HepG2 (cell line): ENCODE results near the gene MSRB3. TPM values are rescaled to one million over a fixed set of nuclear protein-coding genes. Genes with fewer than 3 reads are reported as not detected.

Experiments used
- DNMT3B ChIP-seq: conservative IDR thresholded peaks from 2 replicates; pipeline ENCODE4 v1.6.1; 2016; ENCODE audit warnings: missing biosample characterization, control low read depth
- HNF4G ChIP-seq, 2 experiments: sonication (generic) in 1 of 2; formaldehyde crosslinking in 1 of 2; IDR thresholded peaks; 2 replicates each; pipeline versions ENCODE4 v1.4.0 to v1.6.1; 2011 to 2020; ENCODE audit warnings: borderline replicate concordance in 2 of 2, low read depth in 2 of 2, mild to moderate bottlenecking in 2 of 2, low read length in 1 of 2, missing genetic modification reagents in 1 of 2, moderate library complexity in 1 of 2
- MYC ChIP-seq: sonication (generic); formaldehyde crosslinking; IDR thresholded peaks from 2 replicates; pipeline ENCODE4 v1.9.0; 2021; ENCODE audit warnings: missing genetic modification reagents, borderline replicate concordance
- MYPOP ChIP-seq: sonication (generic); formaldehyde crosslinking; IDR thresholded peaks from 2 replicates; pipeline ENCODE4 v1.8.1; 2023; ENCODE audit warnings: mild to moderate bottlenecking, moderate library complexity, missing genetic modification reagents
- NFAT5 ChIP-seq: sonication (generic); formaldehyde crosslinking; IDR thresholded peaks from 2 replicates; pipeline ENCODE4 v1.4.0; 2020; ENCODE audit warnings: missing genetic modification reagents
- TFDP2 ChIP-seq: sonication (generic); formaldehyde crosslinking; IDR thresholded peaks from 2 replicates; pipeline ENCODE4 v1.4.0; 2020; ENCODE audit warnings: missing genetic modification reagents
- UBTF ChIP-seq: sonication (generic); formaldehyde crosslinking; IDR thresholded peaks from 2 replicates; pipeline ENCODE4 v1.4.0; 2020; ENCODE audit warnings: mild to moderate bottlenecking, missing genetic modification reagents
- ZMYM4 ChIP-seq: sonication (generic); formaldehyde crosslinking; IDR thresholded peaks from 2 replicates; pipeline ENCODE4 v1.8.1; 2023; ENCODE audit warnings: mild to moderate bottlenecking, missing genetic modification reagents
- ZNF232 ChIP-seq: sonication (generic); formaldehyde crosslinking; IDR thresholded peaks from 2 replicates; pipeline ENCODE4 v1.4.0; 2020; ENCODE audit warnings: missing genetic modification reagents, borderline replicate concordance
- ZNF275 ChIP-seq: sonication (generic); formaldehyde crosslinking; IDR thresholded peaks from 2 replicates; pipeline ENCODE4 v1.8.0; 2022; ENCODE audit warnings: missing genetic modification reagents, mild to moderate bottlenecking, inconsistent platforms, borderline replicate concordance
- ZNF710 ChIP-seq: sonication (generic); formaldehyde crosslinking; IDR thresholded peaks from 2 replicates; pipeline ENCODE4 v1.5.0; 2020; ENCODE audit warnings: mild to moderate bottlenecking, missing genetic modification reagents, borderline replicate concordance
- ZNF790 ChIP-seq: sonication (generic); formaldehyde crosslinking; IDR thresholded peaks from 2 replicates; pipeline ENCODE4 v1.8.0; 2022; ENCODE audit warnings: missing genetic modification reagents, mild to moderate bottlenecking, borderline replicate concordance
- polyA plus RNA-seq, 8 experiments: library from polyadenylated mRNA; depleted of rRNA in 3 of 8; stranded (reverse) in 7 of 8; unstranded in 1 of 8; fragments of >200 nt; fragmentation: Illumina TruSeq in 4 of 8; extraction: Trizol in 4 of 8; gene quantifications; 2 replicates each; pipeline versions ENCODE4 v1.2.1 to v1.2.3, GENCODE V29; 2011 to 2016; ENCODE audit warnings: low read depth in 4 of 8, missing spikeins in 1 of 8, mixed read lengths in 1 of 8; ENCODE audit not compliant: insufficient read depth in 1 of 8
- total RNA-seq, 5 experiments: library from RNA; depleted of rRNA; stranded (reverse); fragments of >200 nt; fragmentation: Illumina TruSeq; extraction: Trizol; gene quantifications; 2 replicates each; pipeline ENCODE4 v1.2.3, GENCODE V29; 2016; ENCODE audit warnings: low read depth in 1 of 5

MSRB3 gene
- total and polyA plus RNA-seq, 2 of the 13 experiments (the other 11 are each of a cell fraction or from before 2014, with no cell fraction given) = 1.5 to 1.9 TPM

GRCh38 chr12:65510584-65511050, 232.1 kb downstream of the MSRB3 start (continued):
- TF ChIP-seq NFAT5 (CRISPR knock-in tag) = peak; percentile 52; the same call in 1 of the 2 replicates
- TF ChIP-seq HNF4G (IDR thresholded peaks at IDR 0.05; ENCODE audit: borderline replicate concordance, low read depth, low read length) = peak; percentile 85
- peak; percentile 66; the same call in 1 of the 2 replicates for TF ChIP-seq HNF4G (CRISPR knock-in tag; IDR thresholded peaks at IDR 0.05; ENCODE audit: borderline replicate concordance, low read depth)
- TF ChIP-seq MYC (CRISPR knock-in tag) = peak; percentile 57; the same call in 1 of the 2 replicates
- TF ChIP-seq UBTF (CRISPR knock-in tag) = peak; percentile 19; the same call in 1 of the 2 replicates
- TF ChIP-seq ZNF275 = 0 out of 2 replicates have a peak, but pooled peaks have one; percentile 34
- peak; percentile 41; the same call in 1 of the 2 replicates for TF ChIP-seq ZNF710 (CRISPR knock-in tag)
- TF ChIP-seq DNMT3B = no peak
- TF ChIP-seq ZNF232 (CRISPR knock-in tag) = peak; percentile 59; the same call in 1 of the 2 replicates
- peak; percentile 37; the same call in 1 of the 2 replicates for TF ChIP-seq MYPOP
- peak; percentile 72 for TF ChIP-seq ZMYM4 (CRISPR knock-in tag)
- no peak for TF ChIP-seq ZNF790 (CRISPR knock-in tag)
- TF ChIP-seq TFDP2 (CRISPR knock-in tag) = peak; percentile 95
